NCI-H146 treated with DMSO at 0.1 percent for 48 hours (cell line): Measurements from ENCODE around the gene SOX6.
"Not testable (repeated sequence)": the region's sequence is repeated elsewhere in the genome, so short reads cannot be mapped to it uniquely, and the experiment has no call there.

Experiments
- DNase-seq: peaks from one replicate; lab custom pipeline; 2025; ENCODE audit not compliant: unreplicated experiment; lab: John Stamatoyannopoulos, UW

The SOX6 gene

DNA sequence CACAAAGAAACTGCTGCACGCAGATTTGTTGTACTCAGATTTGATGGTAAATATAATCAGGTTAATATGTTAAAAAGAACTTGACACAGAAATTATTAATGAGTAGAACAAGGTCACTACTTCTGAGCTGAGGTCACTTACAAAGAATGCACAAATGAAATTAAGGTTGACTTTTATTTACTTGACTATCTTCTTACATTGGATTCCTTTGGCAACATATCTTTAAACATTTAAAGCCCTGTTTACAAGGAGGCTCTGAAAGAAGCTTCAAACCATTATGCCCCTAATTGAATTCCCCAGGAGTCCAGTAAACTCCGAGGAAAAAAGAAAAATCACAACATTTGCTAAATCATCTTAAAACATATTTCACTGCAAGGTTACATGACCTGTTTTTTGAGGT is 245.5 kb downstream of the SOX6 start:
- DNase-seq = no peak

GRCh38 chr11:16099343-16099900 is 256.9 kb downstream of the SOX6 start:
- DNase-seq = peak; percentile 13

GRCh38 chr11:16098526-16099205 is 257.7 kb downstream of the SOX6 start:
- no peak for DNase-seq

DNA sequence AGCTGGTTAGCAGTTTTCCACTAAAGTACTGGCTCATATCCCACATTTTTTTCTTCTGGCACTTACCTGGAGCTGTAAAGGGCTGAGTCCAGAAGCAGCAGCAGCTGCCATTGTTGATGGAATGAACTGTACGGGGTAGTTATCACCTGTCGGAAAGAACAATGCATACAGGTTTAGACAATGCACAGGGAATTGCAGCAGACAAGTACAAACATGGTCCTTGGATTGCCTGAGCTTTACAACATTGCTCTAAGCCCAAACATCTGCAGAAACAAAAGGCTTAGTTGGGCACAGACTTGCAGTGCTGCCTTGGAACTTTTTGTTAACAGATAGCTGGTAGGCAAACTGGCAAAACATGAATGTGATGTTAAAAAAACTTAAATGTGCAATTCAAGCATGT is 258.8 kb downstream of the SOX6 start:
- peak; percentile 98 for DNase-seq

- DNase-seq = no peak
These were observed 260.0 kb downstream of the SOX6 start for GRCh38 chr11:16096336-16096735.

DNA sequence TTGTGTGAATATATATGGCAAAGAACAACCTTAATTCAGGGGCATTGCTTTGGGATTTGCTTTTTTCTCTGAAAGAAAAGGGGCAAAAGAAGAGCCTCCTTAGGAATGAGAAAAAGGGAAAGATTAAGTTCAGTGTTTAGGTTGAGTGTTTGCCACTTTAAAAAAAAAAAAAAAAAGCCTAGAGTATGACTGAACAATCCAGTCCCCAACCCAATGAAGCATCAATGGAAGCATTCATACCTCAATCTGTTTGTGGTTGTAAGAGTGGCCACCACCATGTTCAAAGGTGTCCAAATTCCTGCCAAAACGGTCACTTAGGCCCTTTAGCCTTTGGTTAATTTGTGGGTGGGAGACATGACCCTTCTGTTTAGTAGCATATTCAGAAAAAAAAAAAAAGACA is 260.6 kb downstream of the SOX6 start:
- no peak for DNase-seq

- DNase-seq = no peak
These were observed 262.3 kb downstream of the SOX6 start for GRCh38 chr11:16093889-16094653.

DNA sequence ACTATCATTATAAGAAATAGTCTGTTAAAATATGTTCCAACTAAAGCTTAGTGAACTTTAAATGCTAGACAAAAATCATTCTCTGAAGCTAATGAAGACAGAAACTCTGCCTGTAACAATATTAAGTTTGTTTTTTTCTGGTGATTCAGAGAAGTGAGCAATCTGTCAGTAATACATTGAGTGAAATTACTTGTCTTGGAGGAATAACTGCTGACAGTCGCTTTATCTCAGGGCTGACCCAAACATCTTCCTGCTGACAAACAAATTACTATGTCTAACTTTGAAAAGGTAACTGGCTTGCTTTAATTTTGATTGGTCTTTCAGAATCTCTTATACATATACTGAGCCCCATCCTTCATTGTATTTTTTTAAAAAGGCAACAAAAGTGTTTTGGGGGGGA is 264.5 kb downstream of the SOX6 start:
- no peak for DNase-seq

- DNase-seq = no peak
These were observed 266.9 kb downstream of the SOX6 start for GRCh38 chr11:16089481-16089880.

GRCh38 chr11:16088774-16089173 is 267.6 kb downstream of the SOX6 start:
- no peak for DNase-seq

GRCh38 chr11:16087886-16088285 is 268.5 kb downstream of the SOX6 start:
- no peak for DNase-seq

DNA sequence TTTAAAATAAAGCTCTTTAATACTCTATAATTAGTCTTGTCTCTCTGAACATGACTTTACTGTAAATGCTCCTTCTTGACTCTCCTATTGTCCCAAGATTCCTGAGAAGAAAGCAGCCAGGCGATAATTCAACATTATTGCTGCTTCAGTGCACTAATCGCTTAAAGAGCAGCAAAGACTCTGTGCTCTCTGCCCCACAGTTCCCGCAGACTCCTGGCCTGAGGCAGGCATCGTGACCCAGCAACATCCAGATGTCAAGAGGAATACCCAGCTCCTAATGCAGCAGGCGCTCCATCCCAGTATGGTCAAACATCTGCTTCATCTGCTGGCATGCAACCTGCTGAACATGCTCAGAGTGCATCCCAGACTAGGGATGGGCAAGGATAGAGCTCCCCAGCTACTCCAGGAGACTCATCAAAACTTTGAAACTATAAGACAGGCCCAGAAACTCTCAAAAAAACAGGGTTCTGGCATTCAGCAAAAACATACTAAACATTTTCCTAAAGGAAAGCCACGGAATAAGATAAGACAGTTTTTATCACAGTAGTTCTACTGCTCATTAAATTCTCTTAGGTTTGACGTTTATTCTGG is 270.0 kb downstream of the SOX6 start:
- DNase-seq = no peak

DNA sequence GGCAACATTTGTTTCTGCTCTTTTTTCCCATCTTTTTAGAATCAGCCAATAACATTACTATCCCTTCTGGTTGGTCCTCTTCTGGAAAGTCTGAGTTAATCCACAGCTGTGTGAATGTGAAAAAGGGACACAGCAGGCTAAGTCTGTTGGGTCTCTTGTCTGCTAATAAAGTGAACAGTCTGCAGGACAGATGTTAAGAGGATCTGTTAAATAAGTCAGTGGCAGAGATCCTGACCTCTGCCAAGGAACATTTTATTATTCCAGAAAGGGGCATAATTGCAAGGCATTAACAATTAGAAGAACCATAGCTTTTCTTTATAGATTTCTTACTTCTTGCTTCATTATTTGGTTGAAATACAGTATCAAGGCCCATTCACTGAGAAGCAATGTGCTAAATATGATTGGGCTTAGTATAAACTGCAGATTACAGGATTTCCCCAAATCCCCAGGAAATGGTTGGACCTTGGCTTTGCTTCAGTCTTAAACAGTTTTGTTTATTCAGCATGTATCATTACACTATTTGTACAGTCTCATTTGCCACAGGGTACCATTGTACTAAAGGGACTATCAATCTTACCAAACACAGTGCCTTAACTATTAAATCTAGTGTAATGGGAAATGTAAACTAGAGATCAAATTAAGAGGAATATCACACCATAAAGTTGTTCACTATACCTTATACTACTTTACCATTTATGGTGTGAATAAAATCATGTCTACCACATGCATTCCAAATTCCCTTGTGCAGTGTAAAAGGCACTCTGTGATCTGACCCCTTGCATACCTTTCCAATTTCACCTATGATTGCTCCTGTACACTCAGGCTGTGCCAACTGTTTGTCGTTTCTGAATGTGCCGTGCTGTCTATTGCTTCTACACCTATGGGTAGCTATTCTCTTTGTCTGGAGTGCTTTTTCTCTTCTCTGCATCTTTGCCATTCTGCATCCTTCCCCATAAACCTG is 274.0 kb downstream of the SOX6 start:
- peak; percentile 41 for DNase-seq

GRCh38 chr11:16081382-16082094 is 274.8 kb downstream of the SOX6 start:
- no peak for DNase-seq

- DNase-seq = no peak
These were observed 275.5 kb downstream of the SOX6 start for GRCh38 chr11:16080688-16081381.

DNA sequence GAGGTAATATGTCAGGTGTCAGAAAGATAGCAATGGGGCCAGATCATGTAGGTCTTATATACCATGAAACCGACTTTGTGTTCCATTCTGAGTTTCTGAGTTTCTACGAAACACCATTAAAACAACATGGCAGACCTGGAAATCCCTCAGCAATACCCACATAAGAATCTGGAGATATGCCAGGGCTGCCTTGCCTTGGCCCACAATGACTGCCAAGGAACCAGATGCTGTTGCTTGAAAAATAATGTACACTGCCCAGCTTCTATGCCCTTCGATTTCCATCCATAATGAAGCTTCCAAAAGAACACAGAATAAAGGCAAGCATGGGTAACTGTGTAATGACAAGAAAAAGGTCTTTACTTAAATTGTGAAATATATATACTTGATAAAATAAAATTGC is 277.4 kb downstream of the SOX6 start:
- DNase-seq = no peak

DNA sequence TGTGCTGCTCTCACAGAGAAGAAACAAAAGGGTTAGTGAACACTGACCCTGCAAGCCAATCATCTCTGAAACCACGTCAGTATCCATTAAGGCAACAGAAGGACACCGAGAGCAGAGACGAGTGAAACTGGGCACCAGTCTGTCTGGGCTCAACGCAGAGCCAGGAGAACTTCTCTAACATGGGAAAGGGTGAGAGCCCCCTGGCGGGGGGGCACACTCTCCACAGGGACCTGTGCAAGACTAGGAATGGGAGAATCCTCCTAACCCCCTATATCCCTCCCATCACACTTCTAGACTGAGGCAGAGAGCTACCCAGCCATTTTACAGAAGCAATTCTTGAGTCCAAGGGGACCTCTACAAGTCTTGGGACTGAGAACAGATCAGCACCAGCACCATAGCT is 285.8 kb downstream of the SOX6 start:
- no peak for DNase-seq

DNA sequence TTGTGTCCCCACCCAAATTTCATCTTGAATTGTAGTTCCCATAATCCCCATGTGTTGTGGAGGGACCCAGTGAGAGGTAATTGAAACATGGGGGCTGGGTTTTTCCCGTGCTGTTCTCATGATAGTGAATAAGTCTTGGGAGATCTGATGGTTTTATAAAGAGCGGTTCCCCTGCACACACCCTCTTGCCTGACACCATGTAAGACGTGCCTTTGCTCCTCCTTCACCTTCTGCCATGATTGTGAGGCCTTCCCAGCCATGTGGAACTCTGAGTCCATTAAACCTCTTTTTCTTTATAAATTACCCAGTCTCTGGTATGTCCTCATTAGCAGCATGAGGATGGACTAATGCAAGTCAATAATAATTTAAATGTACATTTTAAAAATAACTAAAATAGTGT is 289.1 kb downstream of the SOX6 start:
- not testable (repeated sequence) for DNase-seq

GRCh38 chr11:16059332-16059731 is 297.0 kb downstream of the SOX6 start:
- no peak for DNase-seq

GRCh38 chr11:16058671-16059070 is 297.7 kb downstream of the SOX6 start:
- DNase-seq = no peak
